GM12873 (cell line): ENCODE measurements around the gene SOX6.

Experiments used
- CTCF ChIP-seq: IDR thresholded peaks from 2 replicates; pipeline ENCODE4 v1.5.1; 2012; ENCODE audit warnings: low read depth, mild to moderate bottlenecking, moderate library complexity, low read length, control low read depth; ENCODE audit not compliant: insufficient read depth; ENCODE audit errors: missing control alignments

SOX6 gene

GRCh38 chr11:16313846-16314245 lies 42.5 kb downstream of the SOX6 start:
- TF ChIP-seq CTCF, result no peak

GRCh38 chr11:16312233-16312765 lies 44.0 kb downstream of the SOX6 start:
- TF ChIP-seq CTCF, result no peak

GRCh38 chr11:16311831-16312230 lies 44.5 kb downstream of the SOX6 start:
- TF ChIP-seq CTCF, result no peak

GRCh38 chr11:16310943-16311342 lies 45.4 kb downstream of the SOX6 start:
- no peak for TF ChIP-seq CTCF

- no peak for TF ChIP-seq CTCF
These were observed 47.1 kb downstream of the SOX6 start for GRCh38 chr11:16309226-16309625.

- TF ChIP-seq CTCF, result no peak
These were observed 54.9 kb downstream of the SOX6 start for GRCh38 chr11:16301462-16301861.

- TF ChIP-seq CTCF, result no peak
These were observed 56.2 kb downstream of the SOX6 start for GRCh38 chr11:16299884-16300782.
